Right lung (tissue), 5 donors: ENCODE results near the gene TMEM201. TPM values are rescaled to one million over a fixed set of nuclear protein-coding genes. Genes with fewer than 3 reads are reported as not detected.

ENCODE experiments used
- DNase-seq, 2 donors: peaks; one replicate each; pipeline ENCODE4 v3.0.0-alpha.2; 2013
- polyA plus RNA-seq, 5 donors: library from polyadenylated mRNA; unstranded; fragments of 120-200 nt; gene quantifications; one replicate each; pipeline versions ENCODE4 v1.2.1 to v1.2.3, GENCODE V29; 2013; ENCODE audit warnings: inconsistent platforms in 1 of 5, low replicate concordance in 1 of 5; ENCODE audit not compliant: insufficient read length in 5 of 5, insufficient read depth in 1 of 5

Gene TMEM201
- polyA plus RNA-seq, 5 donors = 10.1 to 21.3 (median 16.6) TPM

GRCh38 chr1:9651565-9652378 lies 63.1 kb downstream of the TMEM201 start, which contains the start of gene PIK3CD:
PIK3CD (plus strand) TSS chr1:9651731; CDS start chr1:9710456, 58,725 bp downstream.
- no peak for DNase-seq

GRCh38 chr1:9652379-9653209 lies 63.9 kb downstream of the TMEM201 start:
- DNase-seq = no peak

- no peak for DNase-seq
Measured at GRCh38 chr1:9653210-9653490, 64.4 kb downstream of the TMEM201 start.

- DNase-seq = no peak
Measured at GRCh38 chr1:9653491-9654050, 64.9 kb downstream of the TMEM201 start.

- no peak for DNase-seq
Measured at GRCh38 chr1:9654051-9654833, 65.5 kb downstream of the TMEM201 start.

GRCh38 chr1:9654834-9655723 lies 66.4 kb downstream of the TMEM201 start:
- DNase-seq = no peak

- no peak for DNase-seq
Measured at GRCh38 chr1:9655836-9656235, 67.1 kb downstream of the TMEM201 start.

- no peak for DNase-seq
Measured at GRCh38 chr1:9657521-9658032, 68.9 kb downstream of the TMEM201 start.

GRCh38 chr1:9658199-9658598 lies 69.5 kb downstream of the TMEM201 start:
- DNase-seq = no peak

GRCh38 chr1:9659328-9659727 lies 70.6 kb downstream of the TMEM201 start:
- DNase-seq = peak in 1 of 2 donors; percentile 19

- no peak for DNase-seq
Measured at GRCh38 chr1:9663257-9663656, 74.5 kb downstream of the TMEM201 start.

Other genes with a start within 250 kb of the TMEM201 start
- gene SLC25A33, start 49.4 kb upstream of the TMEM201 start, polyA plus RNA-seq = 1 to 10 TPM; 1.9 to 2.9 (median 2.3) TPM
- gene PIK3CD, start 62.8 kb downstream of the TMEM201 start, polyA plus RNA-seq = 1 to 10 TPM; 4.8 to 6.1 (median 5.7) TPM
- gene CLSTN1, start 235.1 kb downstream of the TMEM201 start, polyA plus RNA-seq = 100 to 1,000 TPM in 2 of 5 donors, 10 to 100 TPM in 3; 82.7 to 121 (median 94.8) TPM